Muscle of leg (tissue), 11 donors: Measurements from ENCODE around the gene LAMA4. TPM values are rescaled to one million over a fixed set of nuclear protein-coding genes. Genes with fewer than 3 reads are reported as not detected.
A peak's percentile ranks its signal among the peaks of the same experiment; 100 is the strongest.

ENCODE experiments used
- DNase-seq: peaks from one replicate; pipeline ENCODE4 v3.0.0; 2013
- H3K27ac ChIP-seq: one replicate; pipeline ENCODE4 v1.5.1; 2013; ENCODE audit warnings: mild to moderate bottlenecking, low read length, control low read depth
- H3K27me3 ChIP-seq: one replicate; pipeline ENCODE4 v1.6.1; 2013; ENCODE audit warnings: low read length; ENCODE audit not compliant: control insufficient read depth, insufficient read depth
- H3K36me3 ChIP-seq: one replicate; pipeline ENCODE4 v1.6.1; 2013; ENCODE audit warnings: low read length; ENCODE audit not compliant: control insufficient read depth, insufficient read depth
- H3K4me1 ChIP-seq: one replicate; pipeline ENCODE4 v1.6.1; 2013; ENCODE audit warnings: low read length; ENCODE audit not compliant: control insufficient read depth, insufficient read depth
- H3K4me3 ChIP-seq: one replicate; pipeline ENCODE4 v1.5.1; 2013; ENCODE audit warnings: low read length, control low read depth
- H3K9me3 ChIP-seq: replicated peaks from 2 replicates; pipeline ENCODE4 v1.6.1; 2013; ENCODE audit warnings: low read depth, low read length; ENCODE audit not compliant: control insufficient read depth
- WGBS: methylation state at CpG from one replicate; pipeline ENCODE4 v1.1.5; 2013; ENCODE audit warnings: missing lambda C conversion rate; ENCODE audit not compliant: insufficient coverage; 5-methylcytosine and 5-hydroxymethylcytosine counted together
- polyA plus RNA-seq, 8 donors: library from polyadenylated mRNA; unstranded; fragments of 120-200 nt; gene quantifications; one replicate each; pipeline versions ENCODE4 v1.2.1 to v1.2.3, GENCODE V29; 2013; ENCODE audit warnings: inconsistent platforms in 1 of 8, low replicate concordance in 1 of 8; ENCODE audit not compliant: insufficient read length in 8 of 8, insufficient read depth in 1 of 8
- total RNA-seq: library from RNA; stranded (reverse); fragments of 120-200 nt; gene quantifications from one replicate; pipeline ENCODE4 v1.2.4, GENCODE V29; 2013

Gene LAMA4
- total and polyA plus RNA-seq, 9 donors, result 123 to 249 (median 188) TPM

GRCh38 chr6:112279031-112279935 is 24.9 kb upstream of the LAMA4 start:
- Histone ChIP-seq H3K4me3 (no peak overlapping the region), H3K4me1 (peaks cover 29% of the 10 kb centered on the region), H3K27ac (peak overlapping the region; percentile 74), H3K9me3 (no peaks in the 10 kb centered on the region), H3K36me3 (no peaks in the 10 kb centered on the region), H3K27me3 (no peaks in the 10 kb centered on the region)
- 0% methylated on average over 1 of the region's 5 CpGs for WGBS
- DNase-seq, result peak; percentile 95

- DNase-seq, result no peak
- Histone ChIP-seq H3K4me1 (peaks cover 15% of the 10 kb centered on the region), H3K27me3 (no peaks in the 10 kb centered on the region)
These were observed 21.0 kb upstream of the LAMA4 start for GRCh38 chr6:112275365-112275764.

GRCh38 chr6:112274774-112275173 is 20.4 kb upstream of the LAMA4 start:
- Histone ChIP-seq H3K27me3 (no peaks in the 10 kb centered on the region), H3K4me3 (no peak overlapping the region), H3K9me3 (no peaks in the 10 kb centered on the region), H3K4me1 (peaks cover 12% of the 10 kb centered on the region), H3K36me3 (no peaks in the 10 kb centered on the region), H3K27ac (no peak overlapping the region)
- no CpG with 5 or more reads among the region's 1 CpG for WGBS
- no peak for DNase-seq

More at GRCh38 chr6:112275365-112275764, 21.0 kb upstream of the LAMA4 start:
- no peaks in the 10 kb centered on the region for H3K9me3 ChIP-seq
- H3K27ac ChIP-seq, result no peak overlapping the region
- no peak overlapping the region for H3K4me3 ChIP-seq
- no peaks in the 10 kb centered on the region for H3K36me3 ChIP-seq

GRCh38 chr6:112272799-112273198 is 18.4 kb upstream of the LAMA4 start:
- 83% methylated on average over 2 of the region's 3 CpGs for WGBS
- H3K36me3 ChIP-seq, result no peaks in the 10 kb centered on the region

GRCh38 chr6:112270756-112271155 is 16.4 kb upstream of the LAMA4 start:
- Histone ChIP-seq H3K27ac (no peak overlapping the region), H3K4me1 (peaks cover 6% of the 10 kb centered on the region), H3K27me3 (no peaks in the 10 kb centered on the region), H3K36me3 (no peaks in the 10 kb centered on the region), H3K4me3 (no peak overlapping the region), H3K9me3 (no peaks in the 10 kb centered on the region)
- no CpG with 5 or more reads among the region's 1 CpG for WGBS
- no peak for DNase-seq

More at GRCh38 chr6:112272799-112273198, 18.4 kb upstream of the LAMA4 start:
- DNase-seq, result no peak
- H3K27ac ChIP-seq, result no peak overlapping the region
- H3K27me3 ChIP-seq, result no peaks in the 10 kb centered on the region
- H3K4me3 ChIP-seq, result no peak overlapping the region
- peaks cover 7% of the 10 kb centered on the region for H3K4me1 ChIP-seq
- no peaks in the 10 kb centered on the region for H3K9me3 ChIP-seq

- DNase-seq, result peak; percentile 56
- Histone ChIP-seq H3K27ac (no peak overlapping the region), H3K9me3 (no peaks in the 10 kb centered on the region), H3K4me3 (no peak overlapping the region), H3K36me3 (no peaks in the 10 kb centered on the region), H3K4me1 (peaks cover 6% of the 10 kb centered on the region), H3K27me3 (no peaks in the 10 kb centered on the region)
- 39% methylated on average over 2 of the region's 3 CpGs for WGBS
These were observed 15.7 kb upstream of the LAMA4 start for GRCh38 chr6:112269979-112270566.

- Histone ChIP-seq H3K27ac (peak overlapping the region; percentile 36), H3K4me1 (peaks cover 6% of the 10 kb centered on the region), H3K27me3 (no peaks in the 10 kb centered on the region), H3K9me3 (no peaks in the 10 kb centered on the region), H3K36me3 (no peaks in the 10 kb centered on the region), H3K4me3 (no peak overlapping the region)
- WGBS, result 33% methylated on average over 1 of the region's 5 CpGs
- DNase-seq, result peak; percentile 63
These were observed 14.7 kb upstream of the LAMA4 start for GRCh38 chr6:112269114-112269513.

GRCh38 chr6:112268654-112269053 is 14.3 kb upstream of the LAMA4 start:
- WGBS, result 0% methylated on average over 1 of the region's 2 CpGs
- H3K9me3 ChIP-seq, result no peaks in the 10 kb centered on the region
- no peaks in the 10 kb centered on the region for H3K27me3 ChIP-seq
- no peaks in the 10 kb centered on the region for H3K36me3 ChIP-seq
- peaks cover 6% of the 10 kb centered on the region for H3K4me1 ChIP-seq
- peak overlapping the region; percentile 36 for H3K27ac ChIP-seq
- no peak overlapping the region for H3K4me3 ChIP-seq
- peak; percentile 61 for DNase-seq

GRCh38 chr6:112268019-112268418 is 13.7 kb upstream of the LAMA4 start:
- no CpG with 5 or more reads among the region's 2 CpGs for WGBS
- no peak for DNase-seq
- Histone ChIP-seq H3K9me3 (no peaks in the 10 kb centered on the region), H3K4me3 (no peak overlapping the region), H3K36me3 (no peaks in the 10 kb centered on the region), H3K27ac (no peak overlapping the region), H3K4me1 (peaks cover 6% of the 10 kb centered on the region), H3K27me3 (no peaks in the 10 kb centered on the region)

- Histone ChIP-seq H3K36me3 (no peaks in the 10 kb centered on the region), H3K27ac (no peak overlapping the region), H3K27me3 (no peaks in the 10 kb centered on the region), H3K4me1 (peaks cover 6% of the 10 kb centered on the region), H3K9me3 (no peaks in the 10 kb centered on the region), H3K4me3 (no peak overlapping the region)
- 96% methylated on average over 4 of the region's 7 CpGs for WGBS
- no peak for DNase-seq
These were observed 12.0 kb upstream of the LAMA4 start for GRCh38 chr6:112266331-112266730.
